ENCODE measurements around the gene CDKN2D. TPM values are rescaled to one million over a fixed set of nuclear protein-coding genes. Genes with fewer than 3 reads are reported as not detected.

The CDKN2D gene
- total RNA-seq: 10 to 100 TPM in 1 of 2 donors, 1 to 10 TPM in 1; 9.3 to 12.5 TPM
- long read RNA-seq, transcript CDKN2D-202 (2 exons, 1,422 nt): major isoform, 28 of 33 reads
- long read RNA-seq, partial matches to known transcripts: 0 of 33 reads
- long read RNA-seq, other reads (novel, unspliced or antisense): 3 of 33 reads

- peak; percentile 75 for ATAC-seq
- peak; percentile 100 for DNase-seq
- intact Hi-C loops (cut with DNase I, micrococcal nuclease): no loop called here
These were observed at the start of gene CDKN2D for GRCh38 chr19:10568826-10569651. Gene CDKN2D, minus strand, starts transcription at chr19:10568979. Its CDS starts 326 bp downstream, at chr19:10568653.

DNA sequence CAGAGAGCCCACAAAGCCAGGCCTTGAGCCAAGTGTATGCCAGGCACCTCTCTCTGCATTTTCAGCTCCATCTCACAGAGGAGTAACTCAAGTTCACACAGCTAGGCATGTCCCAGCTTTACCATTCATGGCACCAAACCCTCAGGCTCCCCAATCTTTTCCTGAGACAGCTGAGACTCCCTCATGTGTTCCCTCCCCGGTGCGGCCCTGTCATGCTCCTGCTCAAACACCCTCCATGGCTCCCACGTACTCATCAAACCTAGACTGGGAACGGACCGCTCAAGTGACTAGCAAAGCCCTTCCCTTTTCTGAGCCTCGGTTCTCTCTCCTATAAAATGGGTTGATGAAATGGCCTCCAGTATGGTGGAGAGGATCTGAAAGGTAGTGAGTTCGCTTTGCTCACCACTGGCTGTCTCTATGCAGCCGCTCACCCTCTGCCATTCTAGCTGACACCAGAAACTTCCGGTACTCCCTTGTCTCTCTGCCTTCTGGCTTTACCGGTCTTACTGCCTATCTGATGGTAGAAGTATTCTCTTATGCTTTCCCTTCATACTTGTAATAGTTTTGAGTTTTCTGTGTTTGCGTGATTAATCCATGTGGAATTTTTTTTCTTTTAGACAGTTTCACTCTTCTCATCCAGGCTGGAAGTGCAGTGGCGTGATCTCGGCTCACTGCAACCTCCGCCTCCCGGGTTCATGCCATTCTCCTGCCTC lies 48.8 kb upstream of the CDKN2D start:
- no peak for DNase-seq

DNA sequence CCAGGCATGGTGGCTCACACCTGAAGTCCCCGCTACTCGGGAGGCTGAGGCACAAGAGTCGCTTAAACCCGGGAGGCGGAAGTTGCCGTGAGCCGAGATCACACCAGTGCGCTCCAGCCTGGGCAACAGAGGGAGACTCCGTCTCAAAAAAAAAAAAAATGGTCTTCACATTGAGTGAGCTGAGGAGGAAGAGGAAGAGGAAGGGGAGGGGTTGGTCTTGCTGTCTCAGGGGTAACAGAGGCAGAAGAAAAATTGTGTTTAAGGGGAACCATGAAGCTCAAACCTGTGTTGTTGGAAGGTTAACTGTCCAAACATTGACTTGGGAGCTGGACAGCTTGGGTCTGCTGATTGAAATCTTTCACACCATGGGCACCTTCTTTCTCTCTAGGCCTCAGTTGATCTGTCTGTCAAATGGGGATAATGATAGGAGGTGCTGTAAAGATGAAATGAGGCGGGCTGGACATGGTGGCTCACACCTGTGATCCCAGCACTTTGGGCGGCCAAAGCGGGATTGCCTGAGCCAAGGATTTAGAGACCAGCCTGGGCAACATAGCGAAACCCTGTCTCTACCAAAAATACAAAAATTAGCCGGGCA lies 46.7 kb upstream of the CDKN2D start:
- intact Hi-C loops (cut with DNase I, micrococcal nuclease): no loop called here
- no peak for DNase-seq
- ATAC-seq: no peak

More for the DNA sequence above, 48.8 kb upstream of the CDKN2D start:
- no peak for ATAC-seq
- intact Hi-C loops (cut with DNase I, micrococcal nuclease): no loop called here

DNA sequence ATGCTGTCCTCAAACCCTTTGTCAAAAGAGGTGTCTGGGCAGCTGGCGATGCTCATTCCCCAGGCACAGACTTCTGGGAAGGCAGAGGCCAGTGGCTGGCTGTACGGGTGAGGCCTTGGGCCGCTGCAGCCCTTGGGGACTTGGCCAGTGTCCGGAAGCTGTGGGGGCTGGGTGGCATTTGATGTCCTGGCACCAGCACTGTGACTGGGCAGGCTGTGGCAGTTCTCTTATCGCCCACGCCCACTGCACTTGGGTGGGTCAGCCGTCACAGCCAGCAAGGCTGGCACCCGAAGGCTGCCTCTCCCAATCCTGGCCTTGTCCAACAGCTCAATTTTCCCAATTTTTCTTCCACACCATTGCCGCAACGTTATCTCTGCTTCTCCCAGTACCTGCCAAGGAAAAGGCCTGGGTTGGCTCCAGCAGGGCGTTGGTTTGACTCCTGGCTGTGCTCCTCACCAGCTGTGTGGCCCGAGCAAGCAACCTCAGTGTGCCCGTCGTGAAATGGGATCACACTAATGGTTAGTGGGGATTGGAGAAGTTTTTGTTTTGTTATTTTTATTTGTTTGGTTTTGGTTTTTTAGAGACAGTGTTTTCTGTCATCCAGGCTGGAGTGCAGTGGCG lies 43.8 kb upstream of the CDKN2D start:
- intact Hi-C loops (cut with DNase I, micrococcal nuclease): no loop called here
- peak; percentile 97 for ATAC-seq

DNA sequence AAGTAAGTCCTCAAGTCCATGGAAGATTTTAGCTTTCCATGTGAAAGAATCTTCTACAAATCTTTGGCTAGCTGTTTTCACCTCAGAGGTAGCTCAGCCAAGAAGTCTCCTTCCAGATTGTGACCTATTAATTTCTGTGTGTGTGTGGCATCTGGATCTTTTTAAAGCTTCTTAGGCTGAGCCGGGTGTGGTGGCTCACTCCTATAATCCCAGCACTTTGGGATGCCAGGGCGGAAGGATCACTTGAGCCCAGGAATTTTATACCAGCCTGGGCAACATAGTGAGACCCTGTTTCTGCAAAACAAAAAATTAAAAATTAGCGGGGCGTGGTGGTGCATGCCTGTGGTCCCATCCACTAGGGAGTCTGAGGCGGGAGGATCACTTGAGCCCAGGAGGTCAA lies 43.1 kb upstream of the CDKN2D start:
- intact Hi-C loops (cut with DNase I, micrococcal nuclease): no loop called here
- ATAC-seq: no peak
- no peak for DNase-seq

More for the DNA sequence above, 43.8 kb upstream of the CDKN2D start:
- DNase-seq: peak; percentile 53 to 71

DNA sequence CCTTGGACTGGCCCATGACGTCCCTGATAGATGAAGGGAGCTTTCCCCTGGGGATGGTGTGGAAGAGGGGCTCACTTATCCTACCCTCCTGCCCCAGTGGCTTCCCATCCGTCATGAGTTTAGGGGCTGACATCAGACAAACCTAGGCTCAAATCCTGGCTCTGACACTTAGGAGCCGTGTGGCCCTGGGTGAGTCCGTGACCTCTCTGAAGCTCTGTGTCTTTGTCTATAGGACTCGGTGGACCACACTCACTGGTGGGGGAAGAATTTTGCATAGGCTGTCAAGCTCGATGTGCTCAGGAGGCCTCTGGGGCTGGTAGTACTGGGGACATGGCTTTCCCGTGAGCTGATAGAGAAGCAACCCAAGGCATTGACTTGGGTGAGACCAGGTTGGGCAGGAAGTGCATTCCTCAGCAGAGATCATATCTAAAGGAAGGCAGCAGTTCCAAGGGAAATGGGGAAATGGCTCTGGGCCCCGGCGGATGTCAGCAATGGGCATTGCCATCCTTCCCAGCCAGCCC lies 35.7 kb upstream of the CDKN2D start:
- intact Hi-C loops (cut with DNase I, micrococcal nuclease): no loop called here
- DNase-seq (peak in 1 of 2 donors; percentile 18), ATAC-seq (no peak)

DNA sequence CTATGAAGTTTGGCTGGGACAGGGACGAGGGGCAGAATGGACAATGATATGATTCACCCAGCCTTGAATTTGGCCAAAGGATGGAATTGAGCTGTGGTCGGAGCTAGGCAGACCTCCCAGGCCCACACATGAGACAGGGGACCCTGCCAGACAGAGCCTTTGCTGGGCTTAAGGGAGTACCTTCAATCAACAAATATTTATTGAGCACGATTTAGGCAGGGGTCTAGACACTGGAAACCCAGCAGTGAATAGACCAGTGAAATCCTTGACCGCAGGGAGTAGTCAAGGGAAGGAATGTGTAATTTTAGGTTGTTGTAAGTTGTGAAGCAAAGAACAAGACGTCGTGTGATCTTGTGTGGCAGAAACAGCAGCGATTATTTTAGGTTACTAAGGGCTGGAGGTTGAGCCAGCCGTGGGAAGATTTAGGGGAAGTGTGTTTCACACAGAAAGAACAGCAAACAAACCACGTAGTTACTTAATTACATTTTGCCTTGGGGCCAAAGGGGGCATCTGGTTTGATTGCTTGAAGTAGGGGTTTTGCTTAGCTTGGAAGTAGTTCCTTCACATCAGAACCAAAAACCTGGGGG lies 35.2 kb upstream of the CDKN2D start:
- no peak for ATAC-seq
- DNase-seq: peak in 1 of 2 donors; percentile 17
- intact Hi-C loops (cut with DNase I, micrococcal nuclease): no loop called here

DNA sequence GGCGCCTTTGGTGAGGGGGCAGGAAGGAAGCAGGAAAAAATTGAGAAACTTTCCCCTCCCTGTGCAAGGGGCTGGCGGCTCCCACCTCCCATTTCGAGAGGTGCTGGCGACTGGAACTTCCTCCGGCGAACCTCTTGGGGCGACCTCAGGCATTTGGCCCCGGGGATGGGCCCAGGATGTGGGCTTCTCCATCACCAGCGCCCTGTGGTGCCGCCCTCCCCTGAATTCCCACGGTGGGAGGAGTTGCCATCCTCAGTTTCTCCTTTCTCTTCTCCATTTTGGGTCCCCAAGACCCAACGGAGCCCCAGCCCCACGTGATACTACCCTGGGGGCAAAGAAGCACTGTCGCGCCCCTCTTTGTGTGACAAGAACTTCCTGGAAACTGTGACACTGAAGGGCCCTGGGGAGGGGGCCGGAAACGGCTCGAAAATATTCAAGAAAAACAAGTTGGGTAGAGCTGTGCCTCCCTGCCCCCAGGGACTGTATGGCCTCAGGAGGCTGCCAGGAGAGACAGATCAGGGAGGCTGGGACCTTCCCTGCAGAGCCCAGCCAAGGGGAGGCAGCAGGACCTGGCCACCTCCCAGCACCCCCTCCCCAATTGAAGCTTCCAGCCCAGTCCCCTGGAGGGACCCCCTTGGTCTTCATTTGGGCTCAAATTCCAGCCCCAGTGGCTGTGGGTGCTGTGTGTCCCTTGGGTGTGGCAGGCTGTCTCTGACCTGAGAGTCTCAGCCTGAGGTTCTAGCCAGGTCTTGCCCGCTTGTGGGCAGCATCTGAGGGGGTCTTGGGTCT lies 34.5 kb upstream of the CDKN2D start:
- DNase-seq (peak; percentile 44 to 60), ATAC-seq (no peak)
- intact Hi-C loops (cut with DNase I, micrococcal nuclease): no loop called here

- intact Hi-C loops (cut with DNase I, micrococcal nuclease): no loop called here
- ATAC-seq (peak; percentile 99), DNase-seq (peak; percentile 73 to 89)
These were observed 33.7 kb upstream of the CDKN2D start for GRCh38 chr19:10602330-10603083.

DNA sequence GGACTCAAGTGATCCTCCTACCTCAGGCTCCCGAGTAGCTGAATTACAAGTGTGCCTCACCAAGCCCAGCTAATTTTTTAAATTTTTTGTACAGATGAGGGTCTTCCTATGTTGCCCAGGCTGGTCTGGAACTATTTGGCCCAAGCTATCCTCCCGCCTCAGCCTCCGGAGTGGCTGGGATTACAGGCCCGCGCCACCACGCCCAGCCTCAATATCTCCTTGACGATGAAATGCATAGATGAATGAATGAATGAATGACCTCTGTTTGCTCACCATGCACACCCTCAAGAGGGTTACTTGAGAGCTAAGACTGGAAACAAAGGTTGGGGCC lies 33.2 kb upstream of the CDKN2D start:
- intact Hi-C loops (cut with DNase I, micrococcal nuclease): no loop called here

DNA sequence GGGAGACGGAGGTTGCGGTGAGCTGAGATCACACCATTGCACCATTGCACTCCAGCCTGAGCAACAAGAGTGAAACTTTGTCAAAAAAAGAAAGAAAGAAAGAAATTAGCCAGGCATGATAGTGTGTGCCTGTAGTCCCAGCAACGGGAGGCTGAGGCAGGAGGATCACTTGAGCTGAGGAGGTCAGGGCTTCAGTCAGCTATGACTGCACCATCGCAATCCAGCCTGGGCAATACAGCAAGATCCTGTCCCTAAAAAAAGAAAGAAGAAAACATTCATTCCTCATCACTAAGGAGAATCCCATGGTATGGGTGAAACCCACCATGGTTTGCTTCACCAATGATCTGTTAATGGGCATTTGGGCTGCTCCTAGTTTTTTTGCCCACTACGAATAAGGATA lies 31.4 kb upstream of the CDKN2D start:
- no peak for ATAC-seq
- intact Hi-C loops (cut with DNase I, micrococcal nuclease): no loop called here
- DNase-seq: no peak

More for the DNA sequence above, 33.2 kb upstream of the CDKN2D start:
- no peak for ATAC-seq
- DNase-seq: no peak

DNA sequence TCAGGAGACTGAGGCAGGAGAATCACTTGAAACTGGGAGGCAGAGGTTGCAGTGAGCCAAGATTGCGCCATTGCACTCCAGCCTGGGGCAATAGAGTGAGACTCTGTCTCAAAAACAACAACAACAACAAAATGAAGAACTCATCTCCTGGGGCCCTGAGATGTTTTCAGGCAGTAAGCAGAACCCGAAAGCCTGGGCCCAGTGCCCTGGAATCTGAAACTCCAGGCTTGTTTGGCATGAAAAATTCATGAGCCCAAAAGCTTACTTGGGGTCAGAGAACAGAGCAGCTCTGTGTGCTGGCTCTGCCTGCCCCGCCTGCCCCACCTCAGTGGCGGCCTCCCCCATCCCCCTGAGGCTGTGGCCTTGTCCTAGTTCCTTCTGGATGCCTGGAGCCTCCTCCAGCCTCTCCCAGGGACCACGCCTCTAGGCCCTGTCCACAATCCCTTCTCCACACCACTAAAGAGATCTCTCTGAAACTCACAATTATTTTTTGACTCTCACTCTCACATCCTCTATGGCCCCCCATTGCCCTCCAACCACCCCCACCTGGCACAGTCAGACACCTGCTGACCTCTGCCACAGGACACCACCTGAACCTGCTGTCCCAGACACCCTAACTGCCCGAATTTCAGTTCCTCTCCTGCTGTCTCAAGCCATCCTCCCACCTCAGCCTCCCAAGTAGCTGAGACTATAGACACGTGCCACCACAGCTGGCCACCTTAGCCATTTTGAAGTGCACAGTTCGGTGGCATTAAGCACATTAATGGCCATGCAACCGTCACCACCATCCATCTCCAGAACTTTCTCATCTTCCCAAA lies 25.2 kb upstream of the CDKN2D start:
- intact Hi-C loops (cut with DNase I, micrococcal nuclease): no loop called here
- DNase-seq (peak in 1 of 2 donors; percentile 22), ATAC-seq (peak; percentile 70)

GRCh38 chr19:10593148-10593547 lies 24.4 kb upstream of the CDKN2D start:
- ATAC-seq (no peak), DNase-seq (no peak)
- intact Hi-C loops (cut with DNase I, micrococcal nuclease): no loop called here

DNA sequence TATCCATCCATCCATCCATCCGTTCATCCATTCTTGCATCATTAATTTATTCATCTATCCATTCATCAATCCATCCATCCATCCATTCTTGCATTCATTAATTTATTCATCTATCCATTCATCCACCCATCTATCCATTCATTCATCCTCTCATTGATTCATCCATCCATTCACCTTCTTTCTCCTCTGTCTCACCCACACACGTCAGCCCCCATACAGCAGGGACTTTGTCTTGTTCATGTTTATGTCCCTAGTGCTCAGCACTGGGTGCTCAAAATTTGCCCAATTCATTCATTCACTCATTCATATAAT lies 19.0 kb upstream of the CDKN2D start:
- ATAC-seq: no peak
- intact Hi-C loops (cut with DNase I, micrococcal nuclease): loop anchor here in 1 of 2 donors (5.0 kb wide), 1 partner anchor 55 kb away; no protein-coding TSS in a partner anchor
- no peak for DNase-seq

DNA sequence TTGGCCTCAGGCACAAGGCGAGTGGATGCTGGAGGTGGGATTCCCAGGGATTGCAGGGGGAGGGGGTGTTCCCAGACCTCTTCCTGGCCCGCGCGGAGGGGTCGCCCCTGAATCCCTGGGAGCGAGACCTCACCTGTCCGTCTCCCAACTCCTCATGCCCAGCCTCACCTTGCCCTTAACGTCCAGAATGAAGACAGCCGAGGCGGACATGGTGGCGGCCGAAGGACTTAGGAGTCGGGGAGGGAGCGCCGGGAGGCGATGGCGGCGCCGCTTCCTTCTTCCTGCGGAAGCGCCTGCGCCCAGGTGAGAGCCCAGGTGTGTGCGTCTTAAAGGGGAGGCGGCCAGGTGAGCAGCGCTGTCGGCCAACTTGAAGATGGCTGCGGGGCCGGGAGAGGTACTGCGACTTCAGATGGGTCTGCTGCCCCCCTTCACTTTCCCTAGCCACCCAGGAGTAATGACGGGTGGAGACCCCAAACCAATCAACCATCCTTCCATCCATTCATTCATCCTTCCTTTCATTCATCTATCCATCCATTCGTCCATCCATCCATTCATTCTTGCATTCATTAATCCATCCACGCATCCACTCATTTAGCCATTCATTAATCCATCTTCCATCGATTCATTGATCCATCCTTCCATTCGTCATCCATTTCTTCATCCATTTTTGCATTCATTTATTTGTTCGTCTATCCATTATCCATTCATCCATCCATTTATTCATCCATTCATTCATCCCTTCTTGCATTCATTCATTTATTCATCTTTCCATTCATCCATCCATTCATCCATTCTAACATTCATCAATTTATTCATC lies 18.5 kb upstream of the CDKN2D start, which contains the start of gene AP1M2:
Gene AP1M2, minus strand, starts transcription at position 291 of the 817 bp plus-strand sequence. Its CDS starts 81 bp downstream, at position 210.
- ATAC-seq (peak; percentile 99), DNase-seq (peak; percentile 67 to 78)
- intact Hi-C loops (cut with DNase I, micrococcal nuclease): loop anchor here in 1 of 2 donors (5.0 kb wide), 1 partner anchor 55 kb away; no protein-coding TSS in a partner anchor

All from left colon (tissue), 2 donors.